ENCODE results near the gene KCNG3.

DNA sequence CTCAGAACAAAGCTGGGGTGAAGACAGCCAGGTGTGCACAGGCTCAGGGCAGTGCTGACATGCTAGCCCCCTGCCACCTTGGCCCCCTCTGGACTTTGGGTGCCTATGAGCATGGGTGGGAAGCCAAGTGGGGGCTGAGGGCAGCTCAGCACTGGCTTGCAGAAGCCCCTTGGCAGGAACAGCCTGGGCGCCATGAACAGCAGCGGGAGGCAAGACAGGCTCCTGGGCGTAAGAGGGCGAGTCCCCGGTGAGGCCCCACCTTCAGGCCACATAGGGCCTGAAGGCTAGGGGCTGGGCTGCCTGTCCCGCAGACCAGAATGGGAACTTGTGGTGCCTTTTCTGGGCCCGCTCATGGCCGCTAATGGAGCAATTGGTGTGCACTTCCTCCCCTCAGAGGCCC lies 85.8 kb downstream of the KCNG3 start:
- TF ChIP-seq POLR2A (IDR thresholded peaks at IDR 0.05; ENCODE audit: low read length) (no peak), GATA1 (IDR thresholded peaks at IDR 0.05; ENCODE audit: low read depth, low read length) (no peak)

All from erythroblast (primary cell).